Measurements from ENCODE around the gene VAV3. TPM values are rescaled to one million over a fixed set of nuclear protein-coding genes. Genes with fewer than 3 reads are reported as not detected.

VAV3 gene
- total and polyA plus RNA-seq, 2 of the 8 experiments (the other 6 are each of a cell fraction or from before 2014, with no cell fraction given) = 2.9 to 7.9 TPM

DNA sequence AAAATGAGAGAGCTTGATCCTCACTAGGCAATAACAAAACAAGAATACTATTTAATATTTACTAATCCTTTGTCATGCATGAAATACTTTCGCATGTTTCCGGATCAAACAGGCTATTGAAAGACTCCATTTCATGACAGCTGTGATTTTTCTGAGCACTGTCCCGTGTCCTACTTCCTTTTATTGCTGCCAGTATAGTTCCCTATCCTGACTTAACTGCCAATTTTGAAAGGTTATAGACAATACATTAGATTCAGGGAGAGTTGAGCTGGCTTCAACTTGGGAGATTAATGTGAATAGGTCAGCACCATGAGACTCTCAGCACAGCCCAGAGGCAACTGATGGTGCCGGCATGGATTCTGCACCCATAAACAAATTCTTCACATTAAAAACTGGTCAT, 225.8 kb downstream of the VAV3 start:
- H3K9ac ChIP-seq (replicated peaks in 1 of 4; ENCODE audit: extremely low read depth in 1 of 4, low read depth in 3 of 4, low read length in 3 of 4) = no peak overlapping the region
- no peak overlapping the region for H4K5ac ChIP-seq (ENCODE audit: insufficient read length, low read depth, low read length)
- no peak overlapping the region for H3K4me3 ChIP-seq (ENCODE audit: extremely low read depth in 1 of 4, insufficient read depth in 2 of 4, low read depth in 3 of 4, low read length in 4 of 4)
- no peaks in the 10 kb centered on the region for H3K79me2 ChIP-seq (ENCODE audit: control insufficient read depth in 1 of 2, insufficient read depth in 2 of 2, low read length in 2 of 2)
- no peak for FAIRE-seq
- H3K9me3 ChIP-seq (ENCODE audit: insufficient read depth in 2 of 2, low read depth in 1 of 2, low read length in 1 of 2) = no peaks in the 10 kb centered on the region
- H2BK120ac ChIP-seq (replicated peaks; ENCODE audit: low read depth, low read length) = no peak overlapping the region
- H2BK20ac ChIP-seq (ENCODE audit: low read length) = no peak overlapping the region
- H2BK15ac ChIP-seq (ENCODE audit: low read length) = no peak overlapping the region
- ChIA-PET POLR2A (ENCODE audit: partially characterized antibody) (no interaction called here), CTCF (ENCODE audit: partially characterized antibody) (interaction anchor here (0.7 to 3.3 kb wide), 12 partner anchors 10 to 463 kb away, joined by 3 to 22 read pairs (median 4); no protein-coding TSS in a partner anchor)
- H3K27me3 ChIP-seq (replicated peaks in 1 of 4; ENCODE audit: control insufficient read depth in 3 of 4, extremely low read depth in 1 of 4, insufficient read depth in 3 of 4, low read length in 3 of 4) = no peaks in the 10 kb centered on the region
- H3K4ac ChIP-seq (replicated peaks; ENCODE audit: insufficient read length, low read depth, low read length) = no peak overlapping the region
- H3K18ac ChIP-seq (ENCODE audit: extremely low read depth, low read length) = no peak overlapping the region
- WGBS, 2 experiments (ENCODE audit: extremely low coverage in 1 of 2, insufficient coverage in 1 of 2, insufficient read length in 1 of 2, insufficient replicate concordance in 2 of 2, low coverage in 1 of 2, low lambda C conversion rate in 2 of 2, missing lambda C conversion rate in 1 of 2) = 93% methylated on average over 4 of the region's 4 CpGs; no CpG with 5 or more reads in 1 of the 2 experiments
- H3K36me3 ChIP-seq (ENCODE audit: control insufficient read depth in 2 of 4, insufficient read depth in 4 of 4, low read length in 3 of 4) = no peaks in the 10 kb centered on the region
- no peak overlapping the region for H3K14ac ChIP-seq (ENCODE audit: insufficient read length)
- H3K4me2 ChIP-seq (ENCODE audit: insufficient read depth in 1 of 2, low read depth in 2 of 2, low read length in 2 of 2) = no peak overlapping the region
- no peak for DNase-seq (ENCODE audit: low read depth in 1 of 2, low spot score in 2 of 2)
- no peak overlapping the region for H4K91ac ChIP-seq (replicated peaks; ENCODE audit: insufficient read length, low read length)
- H2AK5ac ChIP-seq (ENCODE audit: low read depth, low read length) = no peak overlapping the region
- no peaks in the 10 kb centered on the region for H3K23me2 ChIP-seq (ENCODE audit: low read depth, low read length)
- H4K20me1 ChIP-seq (replicated peaks in 1 of 2; ENCODE audit: control insufficient read depth in 1 of 2, insufficient read depth in 2 of 2, low read length in 2 of 2) = no peaks in the 10 kb centered on the region
- peaks cover 0 to 6% (median 0%) of the 10 kb centered on the region in 4 experiments; a peak in 1 of 7 replicates for H3K4me1 ChIP-seq (replicated peaks in 1 of 4; ENCODE audit: control insufficient read depth in 3 of 4, insufficient read depth in 4 of 4, low read length in 3 of 4)
- no peak overlapping the region for H2BK5ac ChIP-seq (ENCODE audit: low read depth, low read length)
- no peak overlapping the region for H3K27ac ChIP-seq (ENCODE audit: low read depth, low read length)
- H2BK12ac ChIP-seq (ENCODE audit: low read depth, low read length) = no peak overlapping the region
- no peak overlapping the region for H4K8ac ChIP-seq (ENCODE audit: extremely low read depth, insufficient read depth, low read length)
- H2AFZ ChIP-seq (ENCODE audit: low read length) = no peak overlapping the region
- H3K23ac ChIP-seq (ENCODE audit: insufficient read length) = no peak overlapping the region
- no peaks in the 10 kb centered on the region for H3K79me1 ChIP-seq (ENCODE audit: low read depth, low read length)
- no peak overlapping the region for H3K56ac ChIP-seq (replicated peaks; ENCODE audit: insufficient read length, low read depth, low read length)
- TF ChIP-seq EZH2 (IDR thresholded peaks at IDR 0.05; ENCODE audit: low read depth, low read length, severe bottlenecking) (no peak), SIN3A (conservative IDR thresholded peaks at IDR 0.05 in 1 of 2, IDR thresholded peaks at IDR 0.05 in 1 of 2; ENCODE audit: low read depth in 1 of 2, low read length in 2 of 2) (no peak)
